GM19239 (cell line): ENCODE data around the gene NNAT.

Experiments
- DNase-seq: peaks from one replicate; pipeline ENCODE4 v3.0.0; 2011; ENCODE audit warnings: low spot score; ENCODE audit not compliant: insufficient read length
- FAIRE-seq: peaks from 2 replicates; lab custom pipeline; 2011; peaks lifted over from hg19 to GRCh38; lab: Jason Lieb, UNC

The NNAT gene

GRCh38 chr20:37523012-37523391 is 2.0 kb downstream of the NNAT start:
- DNase-seq, result no peak
- no peak for FAIRE-seq

- no peak for DNase-seq
- no peak for FAIRE-seq
Measured at GRCh38 chr20:37523911-37524700, 3.1 kb downstream of the NNAT start.

GRCh38 chr20:37524859-37525708 is 4.0 kb downstream of the NNAT start:
- DNase-seq (no peak), FAIRE-seq (peak; percentile 11)

- FAIRE-seq (no peak), DNase-seq (no peak)
Measured at GRCh38 chr20:37525810-37526209, 4.8 kb downstream of the NNAT start.

GRCh38 chr20:37526238-37526838 is 5.3 kb downstream of the NNAT start:
- no peak for DNase-seq
- peak; percentile 18 for FAIRE-seq

- DNase-seq, result no peak
- no peak for FAIRE-seq
Measured at GRCh38 chr20:37526839-37527637, 6.0 kb downstream of the NNAT start.

GRCh38 chr20:37527638-37528445 is 6.8 kb downstream of the NNAT start, which contains the start of gene BLCAP:
BLCAP (minus strand) TSS chr20:37527876; CDS start chr20:37519174, 8,702 bp downstream.
- FAIRE-seq (peak; percentile 79), DNase-seq (peak; percentile 94)

GRCh38 chr20:37528446-37529213 is 7.6 kb downstream of the NNAT start:
- DNase-seq (no peak), FAIRE-seq (no peak)

GRCh38 chr20:37529214-37529967 is 8.3 kb downstream of the NNAT start:
- no peak for DNase-seq

GRCh38 chr20:37529968-37530600 is 9.0 kb downstream of the NNAT start:
- DNase-seq, result no peak
- FAIRE-seq, result no peak

More at GRCh38 chr20:37529214-37529967, 8.3 kb downstream of the NNAT start:
- FAIRE-seq, result no peak

GRCh38 chr20:37530696-37531095 is 9.6 kb downstream of the NNAT start:
- DNase-seq, result no peak
- no peak for FAIRE-seq

- DNase-seq (no peak), FAIRE-seq (no peak)
Measured at GRCh38 chr20:37531856-37532255, 10.8 kb downstream of the NNAT start.

- FAIRE-seq (no peak), DNase-seq (no peak)
Measured at GRCh38 chr20:37533154-37533715, 12.2 kb downstream of the NNAT start.

GRCh38 chr20:37534401-37535157 is 13.5 kb downstream of the NNAT start:
- DNase-seq, result no peak
- peak; percentile 96 for FAIRE-seq

- FAIRE-seq (no peak), DNase-seq (no peak)
Measured at GRCh38 chr20:37535443-37536132, 14.5 kb downstream of the NNAT start.

- DNase-seq (no peak), FAIRE-seq (no peak)
Measured at GRCh38 chr20:37537505-37537904, 16.5 kb downstream of the NNAT start.
